Stomach (tissue), 4 donors: ENCODE measurements around the gene GOLGA1.

Source experiments
- CTCF ChIP-seq, 7 experiments: fragments of 450-650 bp in 4 of 7; fragments of 200-600 bp in 3 of 7; sonication (generic) in 3 of 7; IDR thresholded peaks; one replicate each; pipeline ENCODE4 v1.5.1; 2016 to 2019; ENCODE audit warnings: antibody characterized with exemption in 7 of 7, control low read depth in 2 of 7, mild to moderate bottlenecking in 1 of 7
- EP300 ChIP-seq: sonication (generic); formaldehyde crosslinking; IDR thresholded peaks from one replicate; pipeline ENCODE4 v1.6.1; 2017; ENCODE audit warnings: antibody characterized with exemption
- POLR2A ChIP-seq, 4 donors: fragments of 450-650 bp; IDR thresholded peaks; one replicate each; pipeline ENCODE4 v1.6.1; 2016; ENCODE audit warnings: antibody characterized with exemption in 4 of 4, control low read depth in 2 of 4, mild to moderate bottlenecking in 1 of 4, moderate library complexity in 1 of 4
- POLR2AphosphoS5 ChIP-seq, 3 donors: sonication (generic); formaldehyde crosslinking; IDR thresholded peaks; one replicate each; pipeline ENCODE4 v1.6.1; 2016; ENCODE audit warnings: antibody characterized with exemption in 3 of 3

- TF ChIP-seq CTCF (IDR thresholded peaks at IDR 0.05) (no peak), POLR2A (IDR thresholded peaks at IDR 0.05) (no peak), POLR2AphosphoS5 (IDR thresholded peaks at IDR 0.05) (no peak), EP300 (no peak)
Observed at GRCh38 chr9:124885551-124885950, 55.3 kb downstream of the GOLGA1 start.
